GM12891 (cell line): ENCODE data around the gene CENPT.

Experiments
- PAX5 ChIP-seq: IDR thresholded peaks from 2 replicates; pipeline ENCODE4 v1.6.1; 2011; ENCODE audit warnings: low read length, moderate library complexity, mild to moderate bottlenecking; ENCODE audit not compliant: insufficient read depth, severe bottlenecking
- POLR2A ChIP-seq: IDR thresholded peaks from 2 replicates; pipeline ENCODE4 v1.6.1; 2011; ENCODE audit warnings: low read depth, low read length, control low read depth
- POLR2AphosphoS5 ChIP-seq: IDR thresholded peaks from 2 replicates; pipeline ENCODE4 v1.6.1; 2011; ENCODE audit warnings: low read depth, low read length, control low read depth
- SPI1 ChIP-seq: IDR thresholded peaks from 2 replicates; pipeline ENCODE4 v1.6.1; 2011; ENCODE audit warnings: low read depth, low read length, control low read depth
- TAF1 ChIP-seq: IDR thresholded peaks from 2 replicates; pipeline ENCODE4 v1.6.1; 2011; ENCODE audit warnings: low read depth, low read length, control low read depth

DNA sequence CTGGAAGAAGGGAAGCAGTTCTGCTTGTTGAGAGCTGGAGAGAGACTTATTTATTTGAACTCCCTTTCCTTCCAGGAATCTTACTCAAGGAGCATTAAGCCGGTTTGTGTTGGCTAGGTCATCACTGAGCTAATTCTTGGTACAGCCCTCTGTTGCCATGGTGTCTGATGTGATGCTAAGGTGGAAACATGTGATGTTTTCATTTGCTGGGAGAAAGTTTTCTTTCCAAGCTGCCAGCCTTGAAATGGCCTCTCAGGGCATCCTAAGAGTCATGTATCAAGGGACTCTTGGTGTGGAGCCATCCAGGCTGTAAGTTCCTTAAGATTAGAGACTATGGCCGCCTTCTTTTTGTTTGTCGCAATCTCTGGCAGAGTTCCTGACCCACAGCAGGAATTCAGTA is 49.7 kb upstream of the CENPT start:
- TF ChIP-seq POLR2A: no peak
- TF ChIP-seq SPI1: no peak
- no peak for TF ChIP-seq POLR2AphosphoS5
- TF ChIP-seq TAF1: no peak
- no peak for TF ChIP-seq PAX5
